ENCODE measurements around the gene C3orf49.

Gene C3orf49

DNA sequence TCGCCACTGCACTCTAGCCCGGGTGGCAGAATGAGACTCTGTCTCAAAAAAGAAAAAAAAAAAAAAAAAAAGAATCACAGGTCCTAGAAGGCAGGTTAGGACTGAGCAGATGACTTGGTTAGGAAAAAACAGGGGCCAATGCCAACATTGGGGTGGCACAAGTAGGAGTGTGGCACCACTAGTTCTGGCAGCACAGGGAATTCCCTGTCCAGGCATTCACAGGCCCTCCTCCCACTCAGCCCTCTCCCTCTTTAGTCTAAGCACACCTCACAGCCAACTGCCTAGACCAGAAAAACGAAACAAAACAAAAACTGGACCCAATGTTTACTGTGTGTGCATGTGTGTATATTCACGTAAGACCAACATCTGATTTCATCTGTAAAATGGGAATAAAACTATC is 34.0 kb downstream of the C3orf49 start:
- no peak for DNase-seq

DNA sequence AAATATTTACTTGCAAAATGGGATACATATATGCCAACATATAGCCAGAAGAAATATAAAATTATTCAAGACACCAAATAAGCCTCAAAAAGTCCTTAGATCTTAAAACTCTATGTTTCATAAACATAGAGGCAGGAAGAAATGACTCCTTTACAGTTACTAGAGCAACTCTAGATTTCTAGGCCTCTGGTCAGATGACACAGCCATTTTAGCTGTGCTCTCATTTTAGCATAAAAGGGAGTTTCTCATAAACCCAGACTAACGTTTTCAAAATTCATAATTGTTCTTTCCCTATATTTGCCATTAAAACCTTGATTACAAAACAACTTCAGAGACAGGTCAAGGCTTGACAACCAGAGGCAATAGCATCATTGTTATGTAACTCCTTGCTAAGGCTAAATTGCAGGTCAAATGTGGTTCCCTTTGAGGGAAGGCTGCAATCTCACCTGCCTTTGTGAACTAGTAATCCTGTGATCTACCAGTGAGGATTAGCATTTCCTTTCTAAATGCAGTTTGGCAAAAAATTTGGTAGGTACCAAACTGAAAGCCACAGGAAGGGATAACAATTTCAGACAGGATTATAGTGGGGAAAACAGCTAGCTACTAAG is 36.3 kb downstream of the C3orf49 start:
- no peak for DNase-seq

- DNase-seq: no peak
These were observed 38.2 kb downstream of the C3orf49 start for GRCh38 chr3:63857311-63857710.

- DNase-seq: no peak
These were observed 41.7 kb downstream of the C3orf49 start for GRCh38 chr3:63860776-63861175.

GRCh38 chr3:63861306-63861705 is 42.2 kb downstream of the C3orf49 start:
- no peak for DNase-seq

DNA sequence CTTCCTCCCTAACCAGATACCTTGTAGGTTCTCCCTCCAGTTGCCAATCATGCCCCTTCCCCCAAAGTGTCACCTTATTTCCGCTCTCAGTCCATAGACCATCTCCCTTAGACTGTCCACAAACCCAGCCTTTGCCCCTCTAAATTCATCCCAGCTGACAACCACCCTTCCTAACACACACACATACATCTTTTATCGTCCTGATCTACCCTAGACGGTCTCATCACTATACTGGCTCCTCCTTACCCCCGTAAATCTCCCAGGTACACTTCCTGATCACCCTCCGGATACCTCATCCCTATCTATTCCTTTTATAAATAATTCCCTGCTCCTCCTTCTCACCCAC is 43.7 kb downstream of the C3orf49 start:
- no peak for DNase-seq

DNA sequence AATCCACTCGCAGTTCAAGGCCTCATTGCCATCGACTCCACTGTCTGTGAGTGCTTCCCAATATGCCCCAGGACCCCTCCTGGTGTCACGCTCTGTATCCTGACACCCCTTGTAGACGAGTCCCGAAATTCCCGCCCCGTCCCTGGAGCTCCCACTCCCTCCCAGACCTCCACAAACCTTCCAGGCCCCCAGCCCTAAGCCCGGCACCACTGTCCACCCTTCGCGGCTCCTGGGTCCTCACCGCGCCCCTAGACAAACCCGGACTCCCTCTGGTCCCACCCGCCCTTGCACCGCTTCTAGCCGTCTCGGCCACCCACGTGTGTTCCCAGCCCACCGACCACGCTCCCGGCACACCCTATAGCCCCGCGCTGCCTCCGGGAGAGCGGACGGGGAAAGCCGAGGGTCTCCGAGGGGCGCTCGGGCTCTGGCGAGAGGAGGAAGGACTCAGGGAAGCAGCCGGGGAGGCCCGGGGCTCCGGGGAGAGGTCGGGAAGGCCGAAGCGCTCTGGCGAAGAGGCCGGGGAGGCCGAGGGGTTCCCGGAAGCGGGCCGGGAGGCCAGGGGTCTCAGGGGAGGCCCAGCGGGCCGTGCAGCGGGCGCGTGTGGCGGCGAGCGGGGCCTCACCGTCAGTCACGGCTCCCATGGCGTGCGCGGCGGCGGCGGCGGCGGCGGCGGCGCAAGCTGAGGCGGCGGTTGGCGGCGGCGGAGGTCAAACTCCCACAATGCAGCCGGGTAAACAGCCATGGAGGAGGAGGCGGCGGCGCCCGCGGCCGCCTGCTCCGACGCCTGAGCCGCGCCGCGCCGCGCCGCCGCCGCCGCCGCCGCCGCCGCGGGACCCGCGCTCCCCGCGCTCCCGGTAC is 44.3 kb downstream of the C3orf49 start, which contains the start of the genes ATXN7 and THOC7:
Gene ATXN7, plus strand, starts transcription at position 718 of the 858 bp plus-strand sequence. CDS start 48,732 bp downstream, outside the sequence.
Gene THOC7, minus strand, starts transcription at position 656 of the 858 bp plus-strand sequence. Its CDS starts 15 bp downstream, at position 641.
- DNase-seq: no peak

DNA sequence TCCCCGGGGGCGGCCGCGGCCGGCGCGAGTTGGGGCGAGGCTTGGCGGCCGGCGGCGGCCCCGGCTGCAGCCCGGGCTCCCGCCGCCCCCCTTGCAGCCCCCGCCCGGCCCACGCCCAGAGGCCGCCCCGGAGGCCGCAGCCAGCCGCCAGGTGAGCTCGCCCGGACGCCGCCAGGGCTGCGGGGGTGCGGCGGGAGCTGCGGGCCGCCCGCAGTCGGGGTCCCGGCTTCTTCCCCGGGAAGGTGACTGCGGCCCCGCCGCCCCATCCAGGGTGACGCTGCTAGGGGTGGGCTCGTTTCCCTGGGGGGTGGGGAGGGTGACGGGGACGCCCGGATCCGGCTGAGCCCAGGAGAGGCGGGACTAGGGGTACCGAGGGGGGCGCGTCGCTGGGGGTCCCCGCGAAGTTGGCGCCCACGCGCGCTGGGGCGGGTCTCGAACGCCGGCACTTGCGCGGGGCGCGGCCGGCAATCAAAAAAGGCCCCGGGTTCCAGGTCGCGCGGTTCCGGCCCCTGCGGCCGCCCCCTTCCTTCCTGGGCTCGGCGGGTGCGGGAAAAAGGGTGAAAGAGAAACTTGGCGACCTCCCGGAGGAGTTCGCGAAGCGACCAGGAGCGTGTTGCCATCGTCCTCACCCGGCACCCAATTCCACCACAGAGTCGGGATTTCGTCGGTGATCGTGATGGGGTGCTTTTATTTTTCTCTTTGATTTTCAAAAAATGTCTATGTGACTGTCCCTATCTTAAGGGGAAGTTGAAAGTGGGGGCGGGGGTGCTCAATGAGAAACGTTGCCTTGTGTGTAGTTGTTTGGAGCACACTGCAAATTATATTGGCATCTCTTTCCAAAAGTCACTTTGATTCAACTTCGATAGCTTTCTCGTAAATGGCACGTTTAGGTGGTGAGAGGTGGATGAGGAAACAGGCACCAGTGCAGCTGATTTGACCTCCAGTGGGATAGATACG is 45.2 kb downstream of the C3orf49 start:
- no peak for DNase-seq

DNA sequence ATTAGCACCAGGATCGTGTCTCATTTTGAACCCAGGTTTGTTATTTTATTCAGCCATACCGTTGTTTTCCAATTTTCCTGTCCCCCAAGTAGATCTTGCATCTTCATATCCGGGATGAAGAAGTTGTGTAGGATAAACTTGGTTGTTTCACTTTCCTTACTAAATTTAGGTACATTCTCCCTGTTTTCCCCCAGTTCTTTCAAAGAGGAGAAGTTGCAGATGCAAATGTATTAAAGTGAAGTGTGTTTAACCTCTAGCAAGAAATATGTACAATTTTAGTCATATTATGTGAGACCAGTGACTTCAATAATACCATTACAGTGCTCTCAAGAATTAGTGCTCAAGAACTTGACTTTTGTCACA is 45.8 kb downstream of the C3orf49 start:
- no peak for DNase-seq

DNA sequence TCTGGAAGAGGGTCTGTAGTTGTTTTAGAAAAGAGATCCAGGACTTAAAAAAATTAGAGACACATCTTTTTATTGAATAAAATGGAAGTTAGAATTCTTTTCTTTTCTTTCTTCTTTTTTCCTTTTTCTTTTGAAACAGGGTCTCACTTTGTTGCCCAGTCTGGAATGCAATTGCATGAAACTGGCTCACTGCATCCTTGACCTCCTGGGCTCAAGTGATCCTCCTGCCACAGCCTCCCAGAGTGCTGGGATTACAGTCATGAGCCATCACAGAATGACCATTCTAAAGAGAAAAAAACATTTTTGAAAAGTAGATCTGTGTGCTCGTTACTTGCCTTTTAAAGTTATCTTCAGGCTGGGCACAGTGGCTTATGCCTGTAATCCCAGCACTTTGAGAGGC is 48.1 kb downstream of the C3orf49 start:
- no peak for DNase-seq

DNA sequence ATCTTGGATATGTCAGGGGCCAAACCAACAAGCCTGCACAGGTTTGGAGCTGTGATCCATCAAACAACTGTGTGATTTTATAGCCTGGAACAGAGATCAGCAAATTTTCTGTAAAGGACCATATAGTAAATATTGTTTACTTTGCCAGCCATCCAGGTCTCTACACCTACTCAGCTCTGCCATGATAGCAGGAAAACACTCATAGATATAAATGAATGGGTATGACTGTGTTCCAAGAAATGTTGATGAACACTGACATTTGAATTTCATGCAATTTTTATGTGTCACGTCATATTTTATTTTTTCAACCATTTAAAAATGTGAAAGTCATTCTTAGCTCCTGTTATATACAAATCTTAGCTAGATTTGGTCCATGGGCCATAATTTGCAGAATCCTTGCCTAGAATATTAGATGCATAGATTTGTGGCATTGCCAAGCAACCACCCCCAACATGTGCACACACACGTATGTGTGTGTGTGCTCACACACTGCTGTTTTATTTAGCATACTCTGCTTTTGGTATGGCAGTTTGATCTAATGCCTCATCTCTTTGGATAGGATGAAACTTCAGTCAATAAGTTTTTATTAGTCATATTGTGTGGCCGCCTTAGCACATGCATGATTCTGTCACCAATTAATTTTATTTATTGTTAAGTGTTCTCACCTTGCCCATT is 51.0 kb downstream of the C3orf49 start:
- DNase-seq: no peak

DNA sequence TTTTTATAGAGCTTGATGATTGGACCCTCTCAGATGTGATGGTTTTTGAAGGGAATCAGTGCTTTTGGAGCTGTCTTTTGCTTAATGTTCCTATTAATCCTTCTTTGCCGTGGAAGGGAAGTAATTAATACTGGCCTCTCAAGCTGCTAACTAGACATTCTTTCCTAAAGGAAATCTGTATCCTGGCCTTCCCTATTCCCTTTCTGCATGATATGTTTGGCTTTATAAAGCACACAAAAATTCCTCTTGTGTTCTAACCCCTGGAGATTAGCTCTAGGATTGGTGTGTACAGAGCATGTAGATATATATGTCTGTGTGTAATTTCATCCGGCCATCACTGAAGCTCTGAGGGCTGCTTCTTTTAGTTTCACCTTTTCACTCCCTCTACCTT is 51.5 kb downstream of the C3orf49 start:
- DNase-seq: no peak

DNA sequence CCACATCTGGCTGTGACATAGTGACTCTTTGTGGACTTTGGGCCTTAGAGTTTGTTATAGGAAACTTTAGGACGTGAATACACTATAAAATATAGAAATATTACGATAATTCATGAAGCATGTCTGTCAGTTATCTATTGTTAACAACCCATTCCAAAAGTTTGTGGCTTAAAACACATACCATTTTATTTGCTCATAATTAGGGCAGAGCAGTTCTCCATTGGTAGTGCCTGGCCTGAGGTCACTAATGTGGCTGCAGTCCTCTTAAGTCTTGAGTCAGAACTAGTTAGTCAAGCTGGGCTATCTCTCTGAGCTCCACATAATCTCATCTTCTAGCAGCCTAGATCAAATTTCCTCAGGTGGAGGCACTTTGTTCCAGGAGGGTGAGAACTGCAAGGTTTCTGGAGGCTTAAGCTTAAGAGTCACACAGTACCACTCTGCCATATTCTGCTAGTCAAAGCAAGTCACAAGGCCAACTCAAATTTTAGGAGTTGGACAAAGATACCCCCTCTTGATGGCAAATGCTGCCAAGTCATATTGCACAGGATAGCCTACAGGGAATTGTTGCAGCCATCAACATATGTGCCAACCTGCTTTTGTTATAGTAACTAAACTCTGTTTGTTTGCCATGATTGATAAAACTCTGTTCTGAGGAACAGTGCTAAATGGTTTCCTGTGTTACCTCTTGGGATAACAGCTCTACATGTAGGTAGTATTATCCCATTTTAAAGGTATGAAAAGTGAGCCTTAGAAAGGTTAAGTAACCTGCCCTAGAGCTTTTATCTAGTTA is 53.2 kb downstream of the C3orf49 start:
- DNase-seq: no peak

DNA sequence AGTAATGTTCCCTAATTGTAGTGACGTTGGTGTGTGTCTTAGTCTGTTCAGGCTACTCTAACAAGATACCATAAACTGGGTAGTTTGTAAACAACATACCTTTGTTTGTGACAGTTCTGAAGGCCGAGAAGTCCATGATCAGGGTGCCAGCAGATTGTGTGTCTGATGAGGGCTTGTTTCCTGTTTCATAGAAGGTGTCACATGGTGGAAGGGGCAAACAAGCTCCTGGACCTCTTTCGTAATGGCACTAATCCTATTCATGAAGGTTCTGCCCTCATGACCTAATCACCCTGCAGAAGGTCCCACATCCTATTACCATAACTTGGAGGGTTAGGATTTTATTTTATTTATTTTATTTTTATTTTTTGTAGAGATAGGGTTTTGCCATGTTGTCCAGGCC is 55.7 kb downstream of the C3orf49 start:
- no peak for DNase-seq

DNA sequence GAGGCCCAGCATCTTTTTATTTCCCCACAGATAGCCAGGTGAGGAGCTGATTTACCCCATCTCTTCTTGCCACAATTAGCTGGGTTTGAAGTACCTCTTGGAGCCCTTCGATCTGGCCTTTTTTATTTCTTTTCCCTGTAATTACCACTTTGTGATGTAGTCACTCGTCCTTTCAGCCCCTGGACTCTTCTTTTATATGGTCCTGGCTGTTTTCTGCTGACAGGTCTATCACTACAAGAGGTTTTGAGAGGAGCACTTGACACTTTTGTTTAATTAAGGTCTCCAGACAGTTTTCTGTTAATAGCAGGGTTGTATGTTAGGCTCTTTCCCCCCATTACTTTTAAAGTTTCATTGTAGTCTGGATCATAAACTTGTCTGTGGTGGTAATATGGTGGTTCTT is 56.4 kb downstream of the C3orf49 start:
- no peak for DNase-seq

- DNase-seq: no peak
These were observed 57.2 kb downstream of the C3orf49 start for GRCh38 chr3:63876260-63876659.

- DNase-seq: no peak
These were observed 58.8 kb downstream of the C3orf49 start for GRCh38 chr3:63877737-63878393.

- no peak for DNase-seq
These were observed 59.4 kb downstream of the C3orf49 start for GRCh38 chr3:63878394-63879060.

DNA sequence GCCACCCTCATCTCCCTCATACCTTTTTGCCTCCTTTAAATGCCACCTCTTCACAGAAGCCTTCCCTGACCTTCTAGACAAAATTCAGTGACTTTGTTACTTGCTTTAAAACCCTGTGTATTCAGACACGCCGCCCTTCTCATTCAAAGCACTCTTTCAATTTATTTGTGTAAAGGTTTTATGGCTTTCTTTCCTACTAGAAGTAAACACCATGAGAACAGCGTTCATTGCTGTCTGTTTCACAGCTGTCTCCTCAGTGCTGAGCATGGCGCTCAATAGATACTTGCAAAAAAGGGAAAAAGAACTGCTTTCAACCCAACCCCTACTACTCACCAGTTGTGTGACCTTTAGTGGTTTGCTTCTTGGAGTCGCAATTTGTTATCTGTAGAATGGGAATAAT is 61.6 kb downstream of the C3orf49 start:
- DNase-seq: no peak

DNA sequence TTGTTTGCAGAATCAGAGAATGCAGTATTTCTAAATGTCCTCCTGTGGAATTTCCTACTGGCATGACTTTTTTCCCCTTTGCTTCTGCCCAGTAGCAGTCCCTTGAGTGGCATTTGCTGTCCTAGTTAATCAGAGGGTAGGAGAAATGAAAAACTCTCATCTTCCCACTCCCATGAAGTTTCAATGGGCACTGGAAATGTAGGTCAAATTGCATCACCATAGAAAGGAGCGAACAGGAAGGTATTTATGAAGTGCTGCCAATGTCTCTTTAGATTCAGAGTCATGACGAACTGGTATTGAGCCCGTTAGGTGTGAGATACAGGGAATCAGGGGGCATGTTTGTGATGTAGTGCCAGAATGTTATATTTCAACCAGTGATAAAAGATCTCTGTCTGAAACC is 67.8 kb downstream of the C3orf49 start:
- DNase-seq: no peak

- no peak for DNase-seq
These were observed 72.4 kb downstream of the C3orf49 start for GRCh38 chr3:63891518-63891917.
